ENCODE results near the gene ASCC1. TPM values are rescaled to one million over a fixed set of nuclear protein-coding genes. Genes with fewer than 3 reads are reported as not detected.

ASCC1 gene
- total and polyA plus RNA-seq, 2 donors (not counting 3 experiments of a cell fraction or from before 2014, with no cell fraction given): 16.0 to 24.9 TPM

- no TSS peak for BruUV-seq (replicated peaks)
- H3K4me1 ChIP-seq (ENCODE audit: control insufficient read depth, extremely low read depth, insufficient read depth, low read length): no peaks in the 10 kb centered on the region
- FAIRE-seq: no peak
- no peaks in the 10 kb centered on the region for H3K27me3 ChIP-seq (ENCODE audit: control insufficient read depth in 2 of 2, insufficient read depth in 2 of 2, low read length in 2 of 2)
- no peak for DNase-seq (ENCODE audit: low read depth, low spot score)
- H3K9me1 ChIP-seq (replicated peaks; ENCODE audit: control insufficient read depth, extremely low read depth, insufficient read depth, low read length): no peaks in the 10 kb centered on the region
- no peak overlapping the region for H3K4me2 ChIP-seq (ENCODE audit: insufficient read depth, low read length)
- dilution Hi-C loops (cut with MboI; ENCODE audit: extremely low pct_ligation_motif_present, low sequenced_read_pairs): no loop called here
- no peak overlapping the region for H3K27ac ChIP-seq (ENCODE audit: insufficient read depth, low read depth, low read length)
- ChIA-PET POLR2A (no interaction called here), CTCF (no interaction called here)
- H3K4me3 ChIP-seq (replicated peaks in 1 of 3; ENCODE audit: insufficient read depth in 1 of 3, low read depth in 1 of 3, low read length in 3 of 3): no peak overlapping the region
- H4K20me1 ChIP-seq (replicated peaks; ENCODE audit: control insufficient read depth, extremely low read depth, insufficient read depth, low read length): no peaks in the 10 kb centered on the region
- H3K9me3 ChIP-seq (replicated peaks; ENCODE audit: control insufficient read depth, insufficient read depth, low read length): no peaks in the 10 kb centered on the region
- no peaks in the 10 kb centered on the region for H3K36me3 ChIP-seq (ENCODE audit: control insufficient read depth in 2 of 2, extremely low read depth in 1 of 2, insufficient read depth in 2 of 2, low read length in 2 of 2)
- TF ChIP-seq GATA2 (IDR thresholded peaks at IDR 0.05; ENCODE audit: insufficient read depth, insufficient read length, low read depth, low read length): no peak
- TF ChIP-seq, protein P1, sequence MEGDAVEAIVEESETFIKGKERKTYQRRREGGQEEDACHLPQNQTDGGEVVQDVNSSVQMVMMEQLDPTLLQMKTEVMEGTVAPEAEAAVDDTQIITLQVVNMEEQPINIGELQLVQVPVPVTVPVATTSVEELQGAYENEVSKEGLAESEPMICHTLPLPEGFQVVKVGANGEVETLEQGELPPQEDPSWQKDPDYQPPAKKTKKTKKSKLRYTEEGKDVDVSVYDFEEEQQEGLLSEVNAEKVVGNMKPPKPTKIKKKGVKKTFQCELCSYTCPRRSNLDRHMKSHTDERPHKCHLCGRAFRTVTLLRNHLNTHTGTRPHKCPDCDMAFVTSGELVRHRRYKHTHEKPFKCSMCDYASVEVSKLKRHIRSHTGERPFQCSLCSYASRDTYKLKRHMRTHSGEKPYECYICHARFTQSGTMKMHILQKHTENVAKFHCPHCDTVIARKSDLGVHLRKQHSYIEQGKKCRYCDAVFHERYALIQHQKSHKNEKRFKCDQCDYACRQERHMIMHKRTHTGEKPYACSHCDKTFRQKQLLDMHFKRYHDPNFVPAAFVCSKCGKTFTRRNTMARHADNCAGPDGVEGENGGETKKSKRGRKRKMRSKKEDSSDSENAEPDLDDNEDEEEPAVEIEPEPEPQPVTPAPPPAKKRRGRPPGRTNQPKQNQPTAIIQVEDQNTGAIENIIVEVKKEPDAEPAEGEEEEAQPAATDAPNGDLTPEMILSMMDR (IDR thresholded peaks at IDR 0.05; ENCODE audit: extremely low read depth in 1 of 2, insufficient read depth in 1 of 2, low read depth in 1 of 2, low read length in 2 of 2): no peak
- TF ChIP-seq POLR2AphosphoS5 (IDR thresholded peaks at IDR 0.05; ENCODE audit: insufficient read depth, low read depth, low read length): no peak
- TF ChIP-seq JUN (IDR thresholded peaks at IDR 0.05; ENCODE audit: borderline replicate concordance, insufficient read depth, insufficient read length, low read depth): no peak
- TF ChIP-seq EZH2 (IDR thresholded peaks at IDR 0.05; ENCODE audit: borderline replicate concordance, low read depth, low read length, severe bottlenecking): no peak
- no peak for TF ChIP-seq FOS (IDR thresholded peaks at IDR 0.05; ENCODE audit: borderline replicate concordance, insufficient read depth, low read length)
- no peak for TF ChIP-seq MAX (IDR thresholded peaks at IDR 0.05; ENCODE audit: insufficient read depth, insufficient read length)
- no peak for TF ChIP-seq POLR2A (IDR thresholded peaks at IDR 0.05; ENCODE audit: low read depth, low read length)
- no peak for TF ChIP-seq MYC (IDR thresholded peaks at IDR 0.05; ENCODE audit: low read depth, low read length)
- intact Hi-C loops (cut with micrococcal nuclease): no loop called here
- no peak overlapping the region for H2AFZ ChIP-seq (ENCODE audit: low read depth, low read length)
- H3K79me2 ChIP-seq (ENCODE audit: control insufficient read depth, insufficient read depth, low read length): no peaks in the 10 kb centered on the region
- H3K9ac ChIP-seq (replicated peaks; ENCODE audit: extremely low read depth, insufficient read depth, low read length): no peak overlapping the region
Observed at GRCh38 chr10:72074574-72075375, 141.3 kb downstream of the ASCC1 start.
